HCT116 (cell line): Measurements from ENCODE around the gene HOXD3. TPM values are rescaled to one million over a fixed set of nuclear protein-coding genes. Genes with fewer than 3 reads are reported as not detected.

Source experiments
- ATAC-seq: fragments of 200-7000 bp; cut with Tn5 transposase; 2 replicates; pipeline ENCODE4 v1.9.1; 2020; ENCODE audit warnings: mild to moderate bottlenecking, moderate library complexity
- BruUV-seq: library from RNA; stranded (reverse); fragments of 400-500 nt; replicated peaks from 2 replicates; lab custom pipeline; 2021; lab: Mats Ljungman, UMichigan
- CTCF ChIA-PET: fragments of 300-600 bp; sonication (Branson Sonifier 250); formaldehyde crosslinking; loops from one replicate; lab custom pipeline; 2021; ENCODE audit warnings: antibody characterized with exemption; lab: Charles Lee
- POLR2A ChIA-PET: fragments of 300-600, 350-600 bp; sonication (Branson Sonifier 250); formaldehyde crosslinking; loops from one replicate; lab custom pipeline; 2021; ENCODE audit warnings: antibody characterized with exemption; lab: Charles Lee
- RAD21 ChIA-PET, 2 experiments: fragments of 300-600 bp; sonication (Branson Sonifier 250); formaldehyde crosslinking; loops; one replicate each; lab custom pipeline; 2023; ENCODE audit warnings: low total read pairs in 2 of 2; ENCODE audit not compliant: uncharacterized antibody in 2 of 2, unreplicated experiment in 2 of 2, low non-redundant PET in 1 of 2; lab: Charles Lee
- DNase-seq: peaks from one replicate; pipeline ENCODE4 v3.0.0-alpha.2; 2010; ENCODE audit warnings: low read depth, low spot score
- H2AFZ ChIP-seq: fragments of 200-600 bp; shearing (Covaris generic), sonication (generic); 2 replicates; pipeline ENCODE4 v1.6.1; 2017; ENCODE audit warnings: low read depth, mixed run types, mixed read lengths, antibody characterized with exemption, low read length; ENCODE audit not compliant: poor library complexity, severe bottlenecking
- H3K27ac ChIP-seq: 2 replicates; pipeline ENCODE4 v1.5.1; 2012; ENCODE audit warnings: low read depth, low read length
- H3K27me3 ChIP-seq: fragments of 200-600 bp; sonication (generic); 2 replicates; pipeline ENCODE4 v1.6.1; 2016; ENCODE audit warnings: mixed run types, low read length, mixed read lengths; ENCODE audit not compliant: insufficient read depth
- H3K36me3 ChIP-seq, 2 experiments: fragments of 200-500 bp in 1 of 2; fragments of 200-600 bp in 1 of 2; sonication (Bioruptor generic) in 1 of 2; sonication (generic) in 1 of 2; 2 replicates each; pipeline versions ENCODE4 v1.5.1 to v1.6.1; 2014 to 2016; ENCODE audit warnings: low read length in 2 of 2, inconsistent platforms in 1 of 2, mixed read lengths in 1 of 2, mixed run types in 1 of 2; ENCODE audit not compliant: insufficient read depth in 2 of 2, control insufficient read depth in 1 of 2
- H3K4me1 ChIP-seq, 2 experiments: fragments of 200-600 bp in 1 of 2; sonication (generic) in 1 of 2; 2 replicates each; pipeline versions ENCODE4 v1.5.1 to v1.6.1; 2012 to 2017; ENCODE audit warnings: low read length in 2 of 2, inconsistent platforms in 1 of 2, mild to moderate bottlenecking in 1 of 2, mixed read lengths in 1 of 2, mixed run types in 1 of 2, moderate library complexity in 1 of 2; ENCODE audit not compliant: insufficient read depth in 2 of 2, control insufficient read depth in 1 of 2
- H3K4me2 ChIP-seq: fragments of 200-600 bp; sonication (generic); 2 replicates; pipeline ENCODE4 v1.6.1; 2017; ENCODE audit warnings: mixed run types, low read length, mixed read lengths
- H3K4me3 ChIP-seq, 2 experiments: fragments of 200-600 bp in 1 of 2; sonication (generic) in 1 of 2; replicated peaks in 1 of 2; 2 replicates each; pipeline ENCODE4 v1.5.1; 2011 to 2016; ENCODE audit warnings: low read length in 2 of 2, control low read depth in 1 of 2, low read depth in 1 of 2, mild to moderate bottlenecking in 1 of 2, mixed read lengths in 1 of 2, mixed run types in 1 of 2
- H3K79me2 ChIP-seq: fragments of 200-600 bp; sonication (generic); 2 replicates; pipeline ENCODE4 v1.6.1; 2017; ENCODE audit warnings: mild to moderate bottlenecking, mixed run types, low read length, moderate library complexity, mixed read lengths; ENCODE audit not compliant: insufficient read depth
- H3K9ac ChIP-seq: fragments of 200-600 bp; sonication (generic); 2 replicates; pipeline ENCODE4 v1.6.1; 2016; ENCODE audit warnings: low read length, mixed read lengths
- H3K9me2 ChIP-seq: fragments of 200-600 bp; sonication (generic), shearing (Covaris generic); 2 replicates; pipeline ENCODE4 v1.6.1; 2017; ENCODE audit warnings: mixed run types, mild to moderate bottlenecking, moderate library complexity; ENCODE audit not compliant: insufficient read depth
- H3K9me3 ChIP-seq, 2 experiments: fragments of 200-500 bp in 1 of 2; fragments of 200-600 bp in 1 of 2; sonication (Bioruptor generic) in 1 of 2; sonication (generic) in 1 of 2; 2 replicates each; pipeline ENCODE4 v1.6.1; 2014 to 2017; ENCODE audit warnings: low read length in 2 of 2, mixed read lengths in 2 of 2, inconsistent platforms in 1 of 2, low read depth in 1 of 2, mild to moderate bottlenecking in 1 of 2, mixed run types in 1 of 2, moderate library complexity in 1 of 2; ENCODE audit not compliant: control insufficient read depth in 1 of 2, insufficient read depth in 1 of 2
- H4K20me1 ChIP-seq: fragments of 200-600 bp; sonication (generic), shearing (Covaris generic); 2 replicates; pipeline ENCODE4 v1.6.1; 2017; ENCODE audit warnings: mixed run types, mild to moderate bottlenecking, moderate library complexity; ENCODE audit not compliant: insufficient read depth
- ATF3 ChIP-seq: IDR thresholded peaks from 2 replicates; pipeline ENCODE4 v1.6.1; 2012
- CBX3 ChIP-seq: IDR thresholded peaks from 2 replicates; pipeline ENCODE4 v1.6.1; 2012; ENCODE audit warnings: low read depth
- CEBPB ChIP-seq: IDR thresholded peaks from 2 replicates; pipeline ENCODE4 v1.6.1; 2012; ENCODE audit warnings: low read depth
- CTCF ChIP-seq, 3 experiments: fragments of 200-600 bp in 1 of 3; sonication (generic) in 1 of 3; IDR thresholded peaks in 2 of 3; conservative IDR thresholded peaks in 1 of 3; 2 replicates each; pipeline ENCODE4 v1.5.1; 2012 to 2017; ENCODE audit warnings: low read depth in 2 of 3, low read length in 2 of 3, antibody characterized with exemption in 1 of 3, borderline replicate concordance in 1 of 3, control low read depth in 1 of 3, mild to moderate bottlenecking in 1 of 3, mixed read lengths in 1 of 3, mixed run types in 1 of 3, moderate library complexity in 1 of 3; ENCODE audit not compliant: insufficient read depth in 1 of 3
- ELF1 ChIP-seq: IDR thresholded peaks from 2 replicates; pipeline ENCODE4 v1.6.1; 2012; ENCODE audit warnings: low read depth, borderline replicate concordance
- EZH2 ChIP-seq: fragments of 200-600 bp; sonication (generic); IDR thresholded peaks from 2 replicates; pipeline ENCODE4 v1.6.1; 2017; ENCODE audit warnings: antibody characterized with exemption, mixed run types
- MAX ChIP-seq: IDR thresholded peaks from 2 replicates; pipeline ENCODE4 v1.6.1; 2012
- POLR2A ChIP-seq: IDR thresholded peaks from 2 replicates; pipeline ENCODE4 v1.7.0; 2011; ENCODE audit warnings: borderline replicate concordance; ENCODE audit not compliant: insufficient read depth, insufficient read length; ENCODE audit errors: extremely low read depth
- POLR2AphosphoS5 ChIP-seq: IDR thresholded peaks from 2 replicates; pipeline ENCODE4 v1.6.1; 2011; ENCODE audit warnings: mild to moderate bottlenecking, low read depth, low read length, moderate library complexity
- RAD21 ChIP-seq: IDR thresholded peaks from 2 replicates; pipeline ENCODE4 v1.6.1; 2012; ENCODE audit warnings: low read depth, mild to moderate bottlenecking
- REST ChIP-seq: IDR thresholded peaks from 2 replicates; pipeline ENCODE4 v1.6.1; 2012; ENCODE audit warnings: low read depth
- SP1 ChIP-seq: IDR thresholded peaks from 2 replicates; pipeline ENCODE4 v1.6.1; 2012; ENCODE audit warnings: low read depth
- TCF7L2 ChIP-seq: IDR thresholded peaks from 2 replicates; pipeline ENCODE4 v1.7.0; 2011; ENCODE audit warnings: borderline replicate concordance, inconsistent platforms; ENCODE audit not compliant: insufficient read depth, insufficient read length; ENCODE audit errors: extremely low read depth
- YY1 ChIP-seq: IDR thresholded peaks from 2 replicates; pipeline ENCODE4 v1.6.1; 2011; ENCODE audit warnings: low read length, low read depth, moderate library complexity, mild to moderate bottlenecking; ENCODE audit not compliant: insufficient replicate concordance; ENCODE audit errors: extremely low read depth
- ZBTB33 ChIP-seq: IDR thresholded peaks from 2 replicates; pipeline ENCODE4 v1.6.1; 2011; ENCODE audit warnings: mild to moderate bottlenecking, low read length, moderate library complexity; ENCODE audit not compliant: insufficient replicate concordance; ENCODE audit errors: extremely low read depth
- ZFX ChIP-seq: fragments of 450-650 bp; IDR thresholded peaks from 2 replicates; pipeline ENCODE4 v1.6.1; 2017
- intact Hi-C: fragments of 100-400 bp; cut with micrococcal nuclease; formaldehyde crosslinking; loops from 2 replicates; pipeline ENCODE4 v1.10.0; 2022
- total RNA-seq: library from RNA; stranded (reverse); gene quantifications from one replicate; pipeline ENCODE4 v1.2.1, GENCODE V29; 2021; ENCODE audit not compliant: unreplicated experiment

HOXD3 gene
- total RNA-seq, 1 experiment from 2014 or later = 1.4 TPM

- TF ChIP-seq ATF3 = no peak
- TF ChIP-seq ELF1 = no peak
- no peak for TF ChIP-seq SP1
- TF ChIP-seq YY1 = no peak
- TF ChIP-seq MAX = no peak
- TF ChIP-seq CEBPB = no peak
Observed at GRCh38 chr2:176169181-176169580, 12.1 kb downstream of the HOXD3 start (continued).

- Histone ChIP-seq H3K9me3 (no peaks in the 10 kb centered on the region), H2AFZ (no peak overlapping the region), H3K4me2 (no peak overlapping the region), H3K79me2 (no peaks in the 10 kb centered on the region), H3K4me3 (no peak overlapping the region), H3K9ac (no peak overlapping the region), H3K9me2 (no peaks in the 10 kb centered on the region), H3K27me3 (no peaks in the 10 kb centered on the region), H3K4me1 (no peaks in the 10 kb centered on the region), H3K36me3 (no peaks in the 10 kb centered on the region), H4K20me1 (no peaks in the 10 kb centered on the region), H3K27ac (no peak overlapping the region)
- ChIA-PET RAD21 (no interaction called here), POLR2A (no interaction called here), CTCF (no interaction called here)
- DNase-seq (no peak), ATAC-seq (no peak)
- BruUV-seq = no TSS peak
- intact Hi-C loops = no loop called here
- TF ChIP-seq POLR2AphosphoS5 (no peak), YY1 (no peak), RAD21 (no peak), CBX3 (no peak), ZBTB33 (no peak), ELF1 (no peak), POLR2A (no peak), CEBPB (no peak), EZH2 (no peak), ATF3 (no peak), MAX (no peak), TCF7L2 (no peak), ZFX (no peak), SP1 (no peak), REST (no peak), CTCF (IDR thresholded peaks at IDR 0.05 in 2 of 3, conservative IDR thresholded peaks at IDR 0.05 in 1 of 3; ENCODE audit: borderline replicate concordance in 1 of 3, insufficient read depth in 1 of 3, low read depth in 2 of 3, low read length in 2 of 3) (no peak)
Observed at GRCh38 chr2:176169711-176170110, 12.6 kb downstream of the HOXD3 start.
